ENCODE data around the gene SCUBE1. TPM values are rescaled to one million over a fixed set of nuclear protein-coding genes. Genes with fewer than 3 reads are reported as not detected.

The SCUBE1 gene
- total RNA-seq, 2 experiments from 2014 or later = not detected

- Histone ChIP-seq H2AFZ (ENCODE audit: low read length) (no peak overlapping the region), H3K27ac (ENCODE audit: low read depth, low read length, poor library complexity, severe bottlenecking) (no peak overlapping the region), H3K79me2 (ENCODE audit: insufficient read depth, low read depth, low read length) (no peaks in the 10 kb centered on the region), H3K36me3 (ENCODE audit: insufficient read depth, low read length) (no peaks in the 10 kb centered on the region), H3K9me2 (ENCODE audit: insufficient read depth, low read length) (no peaks in the 10 kb centered on the region), H3K4me2 (ENCODE audit: low read length) (no peak overlapping the region), H3K4me3 (ENCODE audit: low read depth, low read length, poor library complexity, severe bottlenecking) (no peak overlapping the region), H3K9me3 (ENCODE audit: low read length) (no peaks in the 10 kb centered on the region), H3K4me1 (ENCODE audit: insufficient read depth, low read length, poor library complexity, severe bottlenecking) (no peaks in the 10 kb centered on the region), H4K20me1 (ENCODE audit: insufficient read depth, low read length) (no peaks in the 10 kb centered on the region)
- intact Hi-C loops (cut with micrococcal nuclease; ENCODE audit: unreplicated experiment) = no loop called here
- no TSS peak for BruUV-seq (replicated peaks)
- POLR2A ChIA-PET = no interaction called here
- no peak for TF ChIP-seq EZH2phosphoT487 (IDR thresholded peaks at IDR 0.05; ENCODE audit: borderline replicate concordance, low read depth, low read length)
- TF ChIP-seq CTCF (conservative IDR thresholded peaks at IDR 0.05; ENCODE audit: low read length) = no peak
- no peak for DNase-seq (ENCODE audit: low spot score)
- CTCF ChIA-PET (ENCODE audit: unreplicated experiment) = no interaction called here
These were observed 135.1 kb downstream of the SCUBE1 start for GRCh38 chr22:43207849-43208702.

- Histone ChIP-seq H4K20me1 (ENCODE audit: insufficient read depth, low read length) (no peaks in the 10 kb centered on the region), H3K27ac (ENCODE audit: low read depth, low read length, poor library complexity, severe bottlenecking) (no peak overlapping the region), H3K9me2 (ENCODE audit: insufficient read depth, low read length) (no peaks in the 10 kb centered on the region), H3K4me3 (ENCODE audit: low read depth, low read length, poor library complexity, severe bottlenecking) (no peak overlapping the region), H3K9me3 (ENCODE audit: low read length) (no peaks in the 10 kb centered on the region), H3K79me2 (ENCODE audit: insufficient read depth, low read depth, low read length) (no peaks in the 10 kb centered on the region), H3K4me2 (ENCODE audit: low read length) (no peak overlapping the region), H2AFZ (ENCODE audit: low read length) (no peak overlapping the region), H3K4me1 (ENCODE audit: insufficient read depth, low read length, poor library complexity, severe bottlenecking) (no peaks in the 10 kb centered on the region), H3K36me3 (ENCODE audit: insufficient read depth, low read length) (no peaks in the 10 kb centered on the region)
- intact Hi-C loops (cut with micrococcal nuclease; ENCODE audit: unreplicated experiment) = no loop called here
- no peak for DNase-seq (ENCODE audit: low spot score)
- ChIA-PET POLR2A (no interaction called here), CTCF (ENCODE audit: unreplicated experiment) (no interaction called here)
- BruUV-seq (replicated peaks) = no TSS peak
- no peak for TF ChIP-seq CTCF (conservative IDR thresholded peaks at IDR 0.05; ENCODE audit: low read length)
- TF ChIP-seq EZH2phosphoT487 (IDR thresholded peaks at IDR 0.05; ENCODE audit: borderline replicate concordance, low read depth, low read length) = no peak
These were observed 135.8 kb downstream of the SCUBE1 start for GRCh38 chr22:43207386-43207785.

GRCh38 chr22:43206509-43207161 is 136.5 kb downstream of the SCUBE1 start:
- H3K27ac ChIP-seq (ENCODE audit: low read depth, low read length, poor library complexity, severe bottlenecking) = no peak overlapping the region
- H3K79me2 ChIP-seq (ENCODE audit: insufficient read depth, low read depth, low read length) = no peaks in the 10 kb centered on the region
- no peak overlapping the region for H3K4me2 ChIP-seq (ENCODE audit: low read length)
- H3K36me3 ChIP-seq (ENCODE audit: insufficient read depth, low read length) = no peaks in the 10 kb centered on the region
- no peaks in the 10 kb centered on the region for H3K9me2 ChIP-seq (ENCODE audit: insufficient read depth, low read length)
- no peaks in the 10 kb centered on the region for H3K4me1 ChIP-seq (ENCODE audit: insufficient read depth, low read length, poor library complexity, severe bottlenecking)
- no peak overlapping the region for H2AFZ ChIP-seq (ENCODE audit: low read length)
- H3K9me3 ChIP-seq (ENCODE audit: low read length) = no peaks in the 10 kb centered on the region
- BruUV-seq (replicated peaks) = no TSS peak
- no peak overlapping the region for H3K4me3 ChIP-seq (ENCODE audit: low read depth, low read length, poor library complexity, severe bottlenecking)
- CTCF ChIA-PET (ENCODE audit: unreplicated experiment) = no interaction called here
- no peaks in the 10 kb centered on the region for H4K20me1 ChIP-seq (ENCODE audit: insufficient read depth, low read length)
- POLR2A ChIA-PET = no interaction called here
- TF ChIP-seq EZH2phosphoT487 (IDR thresholded peaks at IDR 0.05; ENCODE audit: borderline replicate concordance, low read depth, low read length) = no peak
- no peak for TF ChIP-seq CTCF (conservative IDR thresholded peaks at IDR 0.05; ENCODE audit: low read length)
- intact Hi-C loops (cut with micrococcal nuclease; ENCODE audit: unreplicated experiment) = no loop called here
- no peak for DNase-seq (ENCODE audit: low spot score)
